A673 (cell line): ENCODE results near the gene PXDN.

Experiments
- CTCF ChIP-seq: fragments of 300-800, 200-600 bp; sonication (generic); conservative IDR thresholded peaks from 2 replicates; pipeline ENCODE4 v1.5.1; 2017; ENCODE audit warnings: low read depth, mild to moderate bottlenecking, antibody characterized with exemption, low read length, moderate library complexity, mixed read lengths
- EZH2 ChIP-seq: fragments of 200-600 bp; sonication (generic); IDR thresholded peaks from 2 replicates; pipeline ENCODE4 v1.6.1; 2017; ENCODE audit warnings: borderline replicate concordance, low read depth, mild to moderate bottlenecking, mixed read lengths, antibody characterized with exemption, low read length; ENCODE audit not compliant: poor library complexity, severe bottlenecking

DNA sequence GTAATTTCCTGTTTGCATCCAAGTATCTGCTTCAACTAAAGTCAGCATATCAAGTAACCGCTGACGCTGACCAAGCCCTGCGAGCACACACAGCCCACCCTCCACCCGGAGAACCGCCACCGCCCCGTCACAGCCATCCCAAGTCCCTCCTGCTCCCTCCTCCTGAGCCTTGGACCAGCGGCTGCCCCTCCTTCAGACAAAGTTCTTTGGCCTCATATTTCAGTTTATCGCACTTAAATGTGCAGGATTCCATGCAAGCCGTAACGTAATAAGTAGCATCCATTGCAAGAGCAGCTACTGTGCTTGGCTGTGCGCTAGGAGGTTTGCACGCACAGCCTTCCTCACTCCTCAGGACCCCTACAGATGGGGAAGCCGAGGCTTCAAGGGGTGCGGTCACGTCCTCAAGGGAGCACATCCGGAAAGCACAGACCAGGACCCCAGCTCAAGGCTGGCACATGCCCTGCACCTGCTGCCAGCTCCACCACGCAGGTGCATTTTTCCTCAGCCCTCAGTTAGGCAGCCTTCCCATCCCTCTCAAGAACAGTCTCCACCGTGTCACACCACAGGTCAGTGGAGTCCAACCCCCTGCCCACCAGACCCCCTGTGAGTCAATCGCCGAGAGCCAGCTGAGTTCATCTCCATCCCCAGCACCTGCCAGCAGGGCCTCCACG, 17.1 kb downstream of the PXDN start:
- no peak for TF ChIP-seq CTCF
- no peak for TF ChIP-seq EZH2
